Gastrocnemius medialis (tissue), 4 donors: Measurements from ENCODE around the gene SLC43A3.

Source experiments
- POLR2A ChIP-seq, 2 donors: fragments of 450-650 bp; IDR thresholded peaks; one replicate each; pipeline ENCODE4 v1.6.1; 2017; ENCODE audit warnings: antibody characterized with exemption in 2 of 2, mild to moderate bottlenecking in 2 of 2, moderate library complexity in 2 of 2
- TF ChIP-seq, protein P1 (sequence below), 5 experiments: fragments of 450-650 bp in 3 of 5; fragments of 200-600 bp in 2 of 5; sonication (generic) in 2 of 5; IDR thresholded peaks in 4 of 5; conservative IDR thresholded peaks in 1 of 5; 1 replicate in 4 of 5; 2 replicates in 1 of 5; pipeline ENCODE4 v1.5.1; 2016 to 2019; ENCODE audit warnings: antibody characterized with exemption in 5 of 5, mild to moderate bottlenecking in 3 of 5, moderate library complexity in 3 of 5

DNA sequence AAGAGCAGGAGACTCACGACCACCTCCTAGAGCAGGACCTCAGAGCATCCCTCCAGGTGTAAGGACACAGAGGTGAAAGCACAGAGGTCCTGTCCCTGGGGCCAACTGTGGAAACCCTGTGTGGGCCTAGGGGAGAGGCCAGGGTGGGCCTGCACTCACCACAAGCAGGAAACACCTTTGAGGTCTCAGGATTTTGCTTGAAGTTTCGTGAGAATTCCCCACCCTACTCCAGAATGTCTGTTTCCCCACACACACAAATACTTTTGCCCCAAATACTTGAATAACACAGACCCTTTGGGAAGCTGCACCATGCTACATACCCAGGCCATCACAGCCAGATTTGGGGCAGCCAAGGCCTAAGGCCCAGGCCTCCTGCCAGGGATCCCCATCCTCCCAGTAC, 18.1 kb downstream of the SLC43A3 start:
- TF ChIP-seq, protein P1, sequence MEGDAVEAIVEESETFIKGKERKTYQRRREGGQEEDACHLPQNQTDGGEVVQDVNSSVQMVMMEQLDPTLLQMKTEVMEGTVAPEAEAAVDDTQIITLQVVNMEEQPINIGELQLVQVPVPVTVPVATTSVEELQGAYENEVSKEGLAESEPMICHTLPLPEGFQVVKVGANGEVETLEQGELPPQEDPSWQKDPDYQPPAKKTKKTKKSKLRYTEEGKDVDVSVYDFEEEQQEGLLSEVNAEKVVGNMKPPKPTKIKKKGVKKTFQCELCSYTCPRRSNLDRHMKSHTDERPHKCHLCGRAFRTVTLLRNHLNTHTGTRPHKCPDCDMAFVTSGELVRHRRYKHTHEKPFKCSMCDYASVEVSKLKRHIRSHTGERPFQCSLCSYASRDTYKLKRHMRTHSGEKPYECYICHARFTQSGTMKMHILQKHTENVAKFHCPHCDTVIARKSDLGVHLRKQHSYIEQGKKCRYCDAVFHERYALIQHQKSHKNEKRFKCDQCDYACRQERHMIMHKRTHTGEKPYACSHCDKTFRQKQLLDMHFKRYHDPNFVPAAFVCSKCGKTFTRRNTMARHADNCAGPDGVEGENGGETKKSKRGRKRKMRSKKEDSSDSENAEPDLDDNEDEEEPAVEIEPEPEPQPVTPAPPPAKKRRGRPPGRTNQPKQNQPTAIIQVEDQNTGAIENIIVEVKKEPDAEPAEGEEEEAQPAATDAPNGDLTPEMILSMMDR (IDR thresholded peaks at IDR 0.05 in 4 of 5, conservative IDR thresholded peaks at IDR 0.05 in 1 of 5) = no peak
- no peak for TF ChIP-seq POLR2A (IDR thresholded peaks at IDR 0.05)
